GM12873 (cell line): ENCODE results near the gene KIF26B.

Experiments
- CTCF ChIP-seq: IDR thresholded peaks from 2 replicates; pipeline ENCODE4 v1.5.1; 2012; ENCODE audit warnings: low read depth, mild to moderate bottlenecking, moderate library complexity, low read length, control low read depth; ENCODE audit not compliant: insufficient read depth; ENCODE audit errors: missing control alignments

KIF26B gene

GRCh38 chr1:245366886-245367285 is 212.1 kb downstream of the KIF26B start:
- no peak for TF ChIP-seq CTCF

GRCh38 chr1:245370175-245370825 is 215.5 kb downstream of the KIF26B start:
- TF ChIP-seq CTCF = no peak

GRCh38 chr1:245370905-245371581 is 216.3 kb downstream of the KIF26B start:
- TF ChIP-seq CTCF = no peak

GRCh38 chr1:245373131-245373530 is 218.3 kb downstream of the KIF26B start:
- TF ChIP-seq CTCF = no peak

GRCh38 chr1:245375789-245376460 is 221.1 kb downstream of the KIF26B start:
- no peak for TF ChIP-seq CTCF

- TF ChIP-seq CTCF = no peak
Observed at GRCh38 chr1:245377854-245378253, 223.1 kb downstream of the KIF26B start.

- no peak for TF ChIP-seq CTCF
Observed at GRCh38 chr1:245378311-245378722, 223.5 kb downstream of the KIF26B start.
